NCI-H187 (cell line): ENCODE results near the gene PGK2.

Experiments used
- DNase-seq, 2 experiments: peaks; one replicate each; lab custom pipeline; 2025; lab: John Stamatoyannopoulos, UW

The PGK2 gene

DNA sequence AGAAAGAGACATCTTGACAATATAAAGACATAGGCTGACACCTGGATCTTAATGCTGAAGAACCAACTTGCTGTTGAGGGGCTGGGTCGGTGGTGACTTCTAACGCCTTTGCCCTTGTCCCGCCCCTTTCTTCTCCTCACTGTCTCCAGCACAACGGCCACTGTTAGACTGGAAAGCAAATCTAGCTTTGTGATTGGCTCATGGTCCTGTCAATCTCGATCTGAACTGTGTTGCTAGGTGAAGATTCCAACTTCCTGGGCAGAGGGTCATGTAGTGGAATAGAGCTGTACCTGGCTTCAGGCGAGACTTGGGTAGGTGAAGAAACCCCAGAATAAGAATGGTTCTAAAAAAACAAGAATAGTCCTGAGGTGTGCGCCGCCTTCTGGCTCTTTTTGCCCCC lies at the start of gene PGK2:
PGK2 (minus strand) TSS at position 110 of the 400 bp plus-strand sequence; CDS start at position 12, 98 bp downstream.
- no peak for DNase-seq

DNA sequence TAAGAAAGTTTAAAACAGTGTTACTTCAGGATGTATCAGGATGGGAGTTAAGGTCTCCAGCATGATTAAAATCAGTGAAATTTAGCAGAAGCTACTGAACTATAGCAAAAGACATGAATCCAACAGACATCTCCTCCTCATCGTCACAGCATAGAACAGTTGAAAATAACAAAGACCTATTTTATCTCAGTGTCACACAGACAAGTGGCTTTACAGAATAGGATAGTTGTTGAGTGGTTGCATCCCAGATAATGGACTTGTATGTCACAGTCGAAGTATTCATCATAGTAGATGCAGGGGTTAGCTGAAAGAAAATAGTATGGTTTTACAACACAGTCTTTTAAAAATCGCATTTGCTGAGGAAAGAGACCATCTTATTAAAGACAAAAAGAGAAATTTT lies 48.1 kb upstream of the PGK2 start:
- no peak for DNase-seq

GRCh38 chr6:49833386-49833785 lies 46.3 kb upstream of the PGK2 start:
- no peak for DNase-seq

- no peak for DNase-seq
Observed at GRCh38 chr6:49826743-49827406, 39.8 kb upstream of the PGK2 start.

- no peak for DNase-seq
Observed at GRCh38 chr6:49815166-49815565, 28.1 kb upstream of the PGK2 start.

GRCh38 chr6:49813248-49813647 lies 26.2 kb upstream of the PGK2 start:
- no peak for DNase-seq

GRCh38 chr6:49806145-49806544 lies 19.1 kb upstream of the PGK2 start:
- no peak for DNase-seq

- no peak for DNase-seq
Observed at GRCh38 chr6:49805246-49805645, 18.2 kb upstream of the PGK2 start.

DNA sequence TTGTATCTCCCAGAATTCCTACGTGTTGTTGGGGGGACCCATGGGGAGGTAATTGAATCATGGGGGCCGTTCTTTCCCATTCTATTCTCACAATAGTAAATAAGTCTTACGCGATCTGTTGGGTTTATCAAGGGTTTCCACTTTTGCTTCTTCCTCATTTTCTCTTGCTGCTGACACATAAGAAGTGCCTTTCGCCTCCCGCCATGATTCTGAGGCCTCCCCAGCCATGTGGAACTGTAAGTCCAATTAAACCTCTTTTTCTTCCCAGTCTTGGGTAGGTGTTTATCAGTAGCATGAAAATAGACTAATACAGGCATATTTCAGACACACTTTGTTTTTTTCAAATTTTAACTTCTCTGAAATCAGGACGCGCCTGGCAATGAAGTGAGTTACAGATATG lies 14.4 kb upstream of the PGK2 start:
- no peak for DNase-seq

- no peak for DNase-seq
Observed at GRCh38 chr6:49799090-49799489, 12.0 kb upstream of the PGK2 start.

DNA sequence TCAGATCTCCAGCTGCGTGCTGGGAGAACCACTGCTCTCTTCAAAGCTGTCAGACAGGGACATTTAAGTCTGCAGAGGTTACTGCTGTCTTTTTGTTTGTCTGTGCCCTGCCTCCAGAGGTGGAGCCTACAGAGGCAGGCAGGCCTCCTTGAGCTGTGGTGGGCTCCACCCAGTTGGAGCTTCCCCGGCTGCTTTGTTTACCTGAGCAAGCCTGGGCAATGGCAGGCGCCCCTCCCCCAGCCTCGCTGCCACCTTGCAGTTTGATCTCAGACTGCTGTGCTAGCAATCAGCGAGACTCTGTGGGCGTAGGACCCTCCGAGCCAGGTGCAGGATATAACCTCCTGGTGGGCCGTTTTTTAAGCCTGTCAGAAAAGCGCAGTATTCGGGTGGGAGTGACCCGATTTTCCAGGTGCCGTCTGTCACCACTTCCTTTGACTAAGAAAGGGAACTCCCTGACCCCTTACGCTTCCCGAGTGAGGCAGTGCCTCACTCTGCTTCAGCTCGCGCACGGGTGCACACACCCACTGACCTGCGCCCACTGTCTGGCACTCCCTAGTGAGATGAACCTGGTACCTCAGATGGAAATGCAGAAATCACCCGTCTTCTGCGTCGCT lies 9.9 kb upstream of the PGK2 start:
- peak in 1 of 2 experiments; percentile 17 for DNase-seq

DNA sequence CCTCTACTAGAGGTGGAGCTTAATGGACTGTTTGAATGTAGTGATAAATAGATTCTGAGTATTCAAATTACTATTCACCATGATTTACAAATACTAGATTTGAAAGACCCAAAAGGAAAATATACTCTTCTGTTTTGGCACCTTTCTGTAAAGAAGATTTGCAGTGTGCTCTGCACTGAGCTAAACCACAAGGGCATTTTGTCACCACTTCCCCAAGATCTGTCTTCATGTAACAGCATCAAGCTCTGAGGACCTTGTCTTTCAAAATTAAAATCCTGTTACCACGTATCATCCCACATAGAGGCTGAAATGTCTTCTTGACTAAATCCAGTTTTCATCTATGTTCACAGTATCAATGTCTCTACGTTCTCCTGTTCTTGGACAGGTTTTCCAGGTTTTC lies 3.3 kb upstream of the PGK2 start:
- no peak for DNase-seq

- no peak for DNase-seq
Observed at GRCh38 chr6:49784272-49784671, 2.8 kb downstream of the PGK2 start.

DNA sequence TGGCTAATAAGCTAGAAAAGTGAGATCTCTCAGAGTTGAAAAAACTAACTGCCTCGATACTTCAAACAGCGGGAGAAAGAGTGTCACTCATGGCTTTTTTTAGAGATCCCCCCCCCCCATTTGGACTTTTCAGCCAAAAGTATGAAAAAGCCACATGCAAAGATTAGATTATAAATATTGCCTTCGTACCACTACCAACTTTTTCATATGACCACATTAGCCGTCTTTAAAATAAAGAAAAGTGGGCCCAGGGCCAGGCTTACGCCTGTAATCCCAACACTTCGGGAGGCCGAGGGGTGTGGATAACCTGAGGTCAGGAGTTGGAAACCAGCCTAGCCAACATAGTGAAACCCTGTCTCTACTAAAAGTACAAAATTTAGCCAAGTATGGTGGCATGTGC lies 4.4 kb downstream of the PGK2 start:
- no peak for DNase-seq

GRCh38 chr6:49782293-49782692 lies 4.8 kb downstream of the PGK2 start:
- no peak for DNase-seq

DNA sequence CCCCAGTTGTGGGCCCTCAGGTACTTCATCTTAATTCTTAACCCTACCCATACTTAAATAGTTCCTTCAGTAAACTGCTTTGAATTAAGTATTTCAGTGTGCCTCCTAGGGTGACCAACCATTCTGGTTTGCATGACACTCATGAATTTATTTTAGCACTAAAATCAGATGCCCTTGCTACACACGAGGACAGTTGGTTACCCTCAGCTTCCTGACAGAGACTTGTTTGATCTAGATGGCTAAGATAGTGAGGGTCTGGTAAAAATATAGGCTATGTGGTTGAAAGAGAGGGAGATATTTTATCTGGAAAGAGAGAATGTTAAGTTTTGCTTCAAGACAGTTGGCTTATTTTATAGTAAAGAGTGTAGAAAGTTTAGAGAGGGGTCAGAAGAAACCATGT lies 10.6 kb downstream of the PGK2 start:
- DNase-seq, result no peak

GRCh38 chr6:49775043-49775442 lies 12.0 kb downstream of the PGK2 start:
- no peak for DNase-seq

- no peak for DNase-seq
Observed at GRCh38 chr6:49772285-49772684, 14.8 kb downstream of the PGK2 start.

GRCh38 chr6:49766762-49767161 lies 20.3 kb downstream of the PGK2 start:
- no peak for DNase-seq

GRCh38 chr6:49764571-49765236 lies 22.4 kb downstream of the PGK2 start:
- no peak for DNase-seq

- DNase-seq, result no peak
Observed at GRCh38 chr6:49744259-49744658, 42.8 kb downstream of the PGK2 start, which contains the start of gene CRISP3. TSS of gene CRISP3 (minus strand) at chr6:49744388. CDS start at chr6:49744367, 21 bp downstream.

GRCh38 chr6:49743429-49743828 lies 43.7 kb downstream of the PGK2 start:
- DNase-seq, result no peak

DNA sequence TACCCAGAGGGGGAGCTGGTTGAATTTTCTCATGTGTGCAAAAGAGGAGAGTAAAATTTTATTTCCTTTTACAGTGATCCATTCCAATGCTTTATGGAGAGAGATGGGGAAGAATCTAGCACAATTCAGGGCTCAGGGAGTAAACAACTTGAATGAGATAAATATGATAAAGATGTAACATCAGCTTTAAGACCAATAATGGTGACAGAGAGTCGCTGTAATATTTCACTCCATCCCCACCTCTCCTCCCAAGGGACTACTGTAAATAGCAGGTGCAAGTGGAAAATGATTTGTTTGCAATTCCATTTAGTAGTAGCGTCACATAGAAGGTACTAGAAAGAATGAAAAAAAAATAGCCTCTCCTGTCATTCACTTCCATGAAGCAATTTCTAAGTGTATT lies 47.7 kb downstream of the PGK2 start:
- DNase-seq, result peak; percentile 71 to 77
